GM12878 (cell line): ENCODE measurements around the gene DHCR7. TPM values are rescaled to one million over a fixed set of nuclear protein-coding genes. Genes with fewer than 3 reads are reported as not detected.

ENCODE experiments used
- ATAC-seq: fragments of 200-7000 bp; cut with Tn5 transposase; 3 replicates; pipeline ENCODE4 v1.9.1; 2020; ENCODE audit warnings: mild to moderate bottlenecking, moderate library complexity
- BruUV-seq: library from RNA; stranded (reverse); fragments of 400-500 nt; replicated peaks from 2 replicates; lab custom pipeline; 2021; lab: Mats Ljungman, UMichigan
- CTCF ChIA-PET: fragments of 300-600 bp; sonication (Branson Sonifier 250); formaldehyde crosslinking; extraction: SDS; loops from one replicate; lab custom pipeline; 2021; ENCODE audit warnings: inconsistent platforms; lab: Yijun Ruan, JAX
- POLR2A ChIA-PET: fragments of 350-600 bp; formaldehyde crosslinking; extraction: SDS; loops from one replicate; lab custom pipeline; 2021; ENCODE audit warnings: inconsistent platforms; lab: Charles Lee
- RAD21 ChIA-PET: fragments of 300-600 bp; sonication (Branson Sonifier 250); formaldehyde crosslinking; loops from one replicate; lab custom pipeline; 2023; ENCODE audit warnings: antibody characterized with exemption; ENCODE audit not compliant: unreplicated experiment; lab: Charles Lee
- SMC1A ChIA-PET: fragments of 300-600 bp; sonication (Branson Sonifier 250); formaldehyde crosslinking; loops from one replicate; lab custom pipeline; 2023; ENCODE audit not compliant: unreplicated experiment, uncharacterized antibody; lab: Charles Lee
- DNase-seq: peaks from one replicate; pipeline ENCODE4 v3.0.0-alpha.2; 2011; ENCODE audit warnings: low read depth, low spot score
- FAIRE-seq: peaks from 3 replicates; lab custom pipeline; 2011; peaks lifted over from hg19 to GRCh38; lab: Jason Lieb, UNC
- H2AFZ ChIP-seq: 2 replicates; pipeline ENCODE4 v1.6.0; 2011; ENCODE audit warnings: low read depth, low read length, control low read depth; ENCODE audit not compliant: control insufficient read depth
- H3K27ac ChIP-seq: 2 replicates; pipeline ENCODE4 v1.5.1; 2011; ENCODE audit warnings: control low read depth; ENCODE audit not compliant: control insufficient read depth, insufficient read depth
- H3K27me3 ChIP-seq, 2 experiments: replicated peaks in 1 of 2; 2 replicates each; pipeline versions ENCODE4 v1.6.0 to v1.6.1; 2011; ENCODE audit warnings: low read length in 1 of 2; ENCODE audit not compliant: control insufficient read depth in 2 of 2, insufficient read depth in 2 of 2
- H3K36me3 ChIP-seq, 2 experiments: 2 replicates each; pipeline ENCODE4 v1.5.1; 2011; ENCODE audit warnings: low read length in 1 of 2; ENCODE audit not compliant: control insufficient read depth in 2 of 2, insufficient read depth in 2 of 2
- H3K4me1 ChIP-seq: 2 replicates; pipeline ENCODE4 v1.6.1; 2011; ENCODE audit warnings: mild to moderate bottlenecking, low read length, moderate library complexity, mixed read lengths; ENCODE audit not compliant: control insufficient read depth, insufficient read depth
- H3K4me2 ChIP-seq: 2 replicates; pipeline ENCODE4 v1.6.0; 2011; ENCODE audit warnings: control low read depth; ENCODE audit not compliant: control insufficient read depth, insufficient read depth
- H3K4me3 ChIP-seq: fragments of 200-600 bp; sonication (generic); 2 replicates; pipeline ENCODE4 v1.5.1; 2016
- H3K79me2 ChIP-seq: 2 replicates; pipeline ENCODE4 v1.6.0; 2011; ENCODE audit warnings: low read length; ENCODE audit not compliant: control insufficient read depth, insufficient read depth
- H3K9ac ChIP-seq: 2 replicates; pipeline ENCODE4 v1.8.0; 2011; ENCODE audit warnings: low read length, control low read depth, mixed read lengths; ENCODE audit not compliant: control insufficient read depth, insufficient read depth
- H3K9me3 ChIP-seq: replicated peaks from 3 replicates; pipeline ENCODE4 v1.5.1; 2011; ENCODE audit warnings: mild to moderate bottlenecking, low read length; ENCODE audit not compliant: control insufficient read depth, insufficient read depth
- H4K20me1 ChIP-seq: 2 replicates; pipeline ENCODE4 v1.6.0; 2011; ENCODE audit not compliant: control insufficient read depth, insufficient read depth
- CHD1 ChIP-seq: IDR thresholded peaks from 2 replicates; pipeline ENCODE4 v1.6.1; 2012; ENCODE audit warnings: low read depth, low read length, improper control_type of control experiment
- FOXK2 ChIP-seq: fragments of 450-650 bp; IDR thresholded peaks from 2 replicates; pipeline ENCODE4 v1.6.1; 2017; ENCODE audit warnings: mild to moderate bottlenecking, moderate library complexity
- NFYB ChIP-seq: IDR thresholded peaks from 2 replicates; pipeline ENCODE4 v1.6.1; 2011; ENCODE audit warnings: low read depth, mild to moderate bottlenecking, low read length, improper control_type of control experiment, moderate library complexity; ENCODE audit not compliant: insufficient read depth
- NR2C2 ChIP-seq: IDR thresholded peaks from 2 replicates; pipeline ENCODE4 v1.6.1; 2011; ENCODE audit warnings: borderline replicate concordance, low read depth; ENCODE audit not compliant: control insufficient read depth, insufficient read length
- RAD21 ChIP-seq: IDR thresholded peaks from 2 replicates; pipeline ENCODE4 v1.6.1; 2011; ENCODE audit warnings: mild to moderate bottlenecking, low read depth, low read length, moderate library complexity; ENCODE audit not compliant: insufficient read depth
- SMARCA5 ChIP-seq: fragments of 450-650 bp; IDR thresholded peaks from 2 replicates; pipeline ENCODE4 v1.6.1; 2017; ENCODE audit warnings: mild to moderate bottlenecking
- WGBS: methylation state at CpG from one replicate; pipeline ENCODE4 v1.1.6; 2016; ENCODE audit warnings: low lambda C conversion rate; ENCODE audit not compliant: insufficient replicate concordance, insufficient coverage; ENCODE audit errors: missing lambda C conversion rate; 5-methylcytosine and 5-hydroxymethylcytosine counted together
- in situ Hi-C: fragments of 300-500 bp; cut with MboI; formaldehyde crosslinking; loops from 9 replicates; pipeline ENCODE4 v1.14.3; 2018; ENCODE audit warnings: mixed read lengths
- intact Hi-C: fragments of 100-400 bp; cut with micrococcal nuclease; formaldehyde crosslinking; loops from one replicate; pipeline ENCODE4 v1.14.2; 2022; ENCODE audit not compliant: unreplicated experiment
- polyA plus RNA-seq, 11 experiments: library from polyadenylated mRNA; depleted of rRNA in 4 of 11; unstranded in 6 of 11; stranded (reverse) in 5 of 11; fragments of >200 nt; fragmentation: Nextera tagmentation in 4 of 11; fragmentation: Illumina TruSeq in 1 of 11; extraction: Ambion mirVana in 4 of 11; extraction: Trizol in 1 of 11; gene quantifications; 1 replicate in 1 of 11; 2 replicates in 10 of 11; pipeline versions ENCODE4 v1.2.1 to v1.2.3, GENCODE V29; 2011 to 2016; ENCODE audit warnings: inconsistent platforms in 2 of 11, missing spikeins in 2 of 11, low read depth in 1 of 11
- total RNA-seq, 4 experiments: library from RNA; depleted of rRNA in 3 of 4; stranded (reverse); fragments of >200 nt in 3 of 4; fragmentation: Illumina TruSeq in 1 of 4; extraction: Trizol in 1 of 4; gene quantifications; 2 replicates each; pipeline versions ENCODE4 v1.2.1 to v1.2.3, GENCODE V29; 2013 to 2021
- TF ChIP-seq, protein P1 (sequence below): fragments of 450-650 bp; conservative IDR thresholded peaks from 2 replicates; pipeline ENCODE4 v1.6.1; 2017; ENCODE audit warnings: mild to moderate bottlenecking, moderate library complexity

The DHCR7 gene
- total and polyA plus RNA-seq, 10 of the 15 experiments (the other 5 are each of a cell fraction or from before 2014, with no cell fraction given), result 4.2 to 115 (median 57.8) TPM

DNA sequence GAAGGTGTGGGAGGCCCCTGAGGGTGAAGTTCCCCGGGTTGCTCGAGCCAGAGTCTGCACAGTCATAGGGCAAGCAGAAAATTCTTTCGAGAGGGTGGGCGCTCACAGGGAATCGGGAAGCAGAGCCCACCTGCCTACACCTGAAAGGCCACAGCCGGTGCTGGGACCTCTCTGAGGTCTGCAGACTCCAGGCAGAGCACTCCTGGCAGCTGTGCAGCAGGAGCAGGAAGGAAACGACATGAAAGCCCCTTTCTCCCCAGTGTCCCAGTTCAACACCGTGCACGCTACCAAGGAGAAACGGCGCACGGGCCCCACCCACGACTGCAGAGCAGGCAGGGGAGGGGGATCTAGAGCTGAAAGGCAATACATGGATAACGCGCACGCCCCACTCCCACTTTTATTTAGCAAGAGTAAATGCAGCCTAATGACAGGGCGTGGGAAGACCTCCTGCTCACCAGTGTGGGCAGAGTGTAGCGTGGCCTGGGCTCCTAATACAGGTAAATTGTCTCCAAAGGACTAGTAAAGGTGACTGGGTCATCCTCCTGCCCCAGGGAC is 13.5 kb downstream of the DHCR7 start (continued):
- TF ChIP-seq, protein P1, sequence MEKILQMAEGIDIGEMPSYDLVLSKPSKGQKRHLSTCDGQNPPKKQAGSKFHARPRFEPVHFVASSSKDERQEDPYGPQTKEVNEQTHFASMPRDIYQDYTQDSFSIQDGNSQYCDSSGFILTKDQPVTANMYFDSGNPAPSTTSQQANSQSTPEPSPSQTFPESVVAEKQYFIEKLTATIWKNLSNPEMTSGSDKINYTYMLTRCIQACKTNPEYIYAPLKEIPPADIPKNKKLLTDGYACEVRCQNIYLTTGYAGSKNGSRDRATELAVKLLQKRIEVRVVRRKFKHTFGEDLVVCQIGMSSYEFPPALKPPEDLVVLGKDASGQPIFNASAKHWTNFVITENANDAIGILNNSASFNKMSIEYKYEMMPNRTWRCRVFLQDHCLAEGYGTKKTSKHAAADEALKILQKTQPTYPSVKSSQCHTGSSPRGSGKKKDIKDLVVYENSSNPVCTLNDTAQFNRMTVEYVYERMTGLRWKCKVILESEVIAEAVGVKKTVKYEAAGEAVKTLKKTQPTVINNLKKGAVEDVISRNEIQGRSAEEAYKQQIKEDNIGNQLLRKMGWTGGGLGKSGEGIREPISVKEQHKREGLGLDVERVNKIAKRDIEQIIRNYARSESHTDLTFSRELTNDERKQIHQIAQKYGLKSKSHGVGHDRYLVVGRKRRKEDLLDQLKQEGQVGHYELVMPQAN, result no peak
- TF ChIP-seq SMARCA5, result no peak

DNA sequence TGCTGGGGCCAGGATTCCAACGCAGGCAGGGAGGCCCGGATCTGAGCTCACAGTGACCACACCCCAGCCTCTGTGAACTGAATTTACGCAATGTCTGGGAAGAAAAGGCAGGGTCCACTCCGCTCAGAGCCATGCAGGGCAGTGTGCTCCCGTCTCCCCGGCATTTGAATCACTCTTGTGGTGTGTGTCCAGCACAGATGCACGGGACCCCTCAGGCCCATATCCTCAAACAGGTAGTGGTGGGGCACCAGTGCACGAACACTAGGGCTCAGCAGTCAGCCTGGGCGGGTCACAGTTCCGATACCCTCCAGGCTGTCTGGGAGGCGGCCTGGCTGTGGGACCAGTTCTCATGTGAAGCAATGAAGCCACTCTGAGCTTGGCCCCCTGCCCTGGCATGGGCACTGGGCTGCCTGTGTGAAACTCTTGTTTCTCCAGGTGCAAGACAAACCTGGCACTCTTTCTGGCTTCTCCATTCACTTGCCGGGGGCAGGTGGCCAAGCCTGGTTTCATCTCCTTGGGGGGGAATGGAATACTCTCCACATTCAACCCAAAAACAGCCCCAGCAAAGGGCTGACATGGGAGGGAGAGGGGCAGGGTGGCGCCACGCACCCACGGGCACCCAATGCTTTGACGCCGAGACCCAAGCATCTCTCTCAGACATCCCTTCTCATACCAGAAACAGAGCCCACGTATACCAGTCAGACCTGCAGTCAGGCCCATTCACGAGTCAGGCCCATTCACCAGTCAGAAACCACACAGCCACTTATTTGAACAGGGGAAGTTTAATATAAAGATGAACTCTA is 14.3 kb downstream of the DHCR7 start:
- in situ Hi-C loops, result no loop called here
- 89% methylated on average over 19 of the region's 19 CpGs for WGBS
- intact Hi-C loops, result no loop called here
- H3K9ac ChIP-seq, result no peak overlapping the region
- no peaks in the 10 kb centered on the region for H3K9me3 ChIP-seq
- no peaks in the 10 kb centered on the region for H3K79me2 ChIP-seq
- TF ChIP-seq NFYB (no peak), FOXK2 (no peak), CHD1 (no peak), RAD21 (no peak), NR2C2 (no peak)
- TF ChIP-seq, all 136 proteins: peak for 0
- no peak overlapping the region for H3K4me2 ChIP-seq
- peaks cover 0 to 7% of the 10 kb centered on the region in 2 experiments; a peak in 3 of 4 replicates for H3K36me3 ChIP-seq
- no peak overlapping the region for H3K27ac ChIP-seq
- CTCF ChIA-PET, result interaction anchor here (0.6 to 1.7 kb wide), 4 partner anchors 9 to 130 kb away, joined by 3 to 5 read pairs (median 4); no protein-coding TSS in a partner anchor
- H3K27me3 ChIP-seq, result no peaks in the 10 kb centered on the region
- RAD21 ChIA-PET, result no interaction called here
- BruUV-seq, result no TSS peak
- no peaks in the 10 kb centered on the region for H4K20me1 ChIP-seq
- DNase-seq (no peak), ATAC-seq (no peak), FAIRE-seq (no peak)
- POLR2A ChIA-PET, result interaction anchor here (0.9 kb wide), 1 partner anchor 14 kb away, joined by 3 read pairs; no protein-coding TSS in a partner anchor
- H3K4me1 ChIP-seq, result no peaks in the 10 kb centered on the region
- SMC1A ChIA-PET, result interaction anchor here (0.6 to 0.8 kb wide), 2 partner anchors 12 to 146 kb away, joined by 3 to 4 read pairs; no protein-coding TSS in a partner anchor
- no peak overlapping the region for H2AFZ ChIP-seq
- H3K4me3 ChIP-seq, result no peak overlapping the region
